ENCODE measurements around the gene HIF3A. TPM values are rescaled to one million over a fixed set of nuclear protein-coding genes. Genes with fewer than 3 reads are reported as not detected.

The HIF3A gene
- polyA plus RNA-seq, 2 of the 4 experiments (the other 2 are of a cell fraction) = not detected

GRCh38 chr19:46372901-46373490 lies 76.2 kb downstream of the HIF3A start:
- ChIA-PET POLR2A (interaction anchor here (0.8 to 1.6 kb wide), 5 partner anchors 13 to 92 kb away, joined by 3 to 9 read pairs (median 6); partner anchors contain the start of gene PPP5C), CTCF (interaction anchor here (0.7 to 30.8 kb wide), 26 partner anchors 8 to 295 kb away, joined by 3 to 501 read pairs (median 6); partner anchors contain the start of gene PPP5C)
- no peaks in the 10 kb centered on the region for H3K9me3 ChIP-seq
- peaks cover 44% of the 10 kb centered on the region for H3K4me1 ChIP-seq
- peak overlapping the region; percentile 90 to 94 for H3K27ac ChIP-seq
- H3K4me3 ChIP-seq = peak overlapping the region; percentile 10; the same call in 2 of the 3 replicates
- FAIRE-seq (peak; percentile 56), ATAC-seq (peak; percentile 49 to 68), DNase-seq (ENCODE audit: low read depth in 1 of 2, low spot score in 1 of 2) (peak; percentile 84 to 86)
- TF ChIP-seq CBX2 (IDR thresholded peaks at IDR 0.05; ENCODE audit: borderline replicate concordance, low read depth) = no peak
- TF ChIP-seq, protein P1, sequence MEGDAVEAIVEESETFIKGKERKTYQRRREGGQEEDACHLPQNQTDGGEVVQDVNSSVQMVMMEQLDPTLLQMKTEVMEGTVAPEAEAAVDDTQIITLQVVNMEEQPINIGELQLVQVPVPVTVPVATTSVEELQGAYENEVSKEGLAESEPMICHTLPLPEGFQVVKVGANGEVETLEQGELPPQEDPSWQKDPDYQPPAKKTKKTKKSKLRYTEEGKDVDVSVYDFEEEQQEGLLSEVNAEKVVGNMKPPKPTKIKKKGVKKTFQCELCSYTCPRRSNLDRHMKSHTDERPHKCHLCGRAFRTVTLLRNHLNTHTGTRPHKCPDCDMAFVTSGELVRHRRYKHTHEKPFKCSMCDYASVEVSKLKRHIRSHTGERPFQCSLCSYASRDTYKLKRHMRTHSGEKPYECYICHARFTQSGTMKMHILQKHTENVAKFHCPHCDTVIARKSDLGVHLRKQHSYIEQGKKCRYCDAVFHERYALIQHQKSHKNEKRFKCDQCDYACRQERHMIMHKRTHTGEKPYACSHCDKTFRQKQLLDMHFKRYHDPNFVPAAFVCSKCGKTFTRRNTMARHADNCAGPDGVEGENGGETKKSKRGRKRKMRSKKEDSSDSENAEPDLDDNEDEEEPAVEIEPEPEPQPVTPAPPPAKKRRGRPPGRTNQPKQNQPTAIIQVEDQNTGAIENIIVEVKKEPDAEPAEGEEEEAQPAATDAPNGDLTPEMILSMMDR (IDR thresholded peaks at IDR 0.05) = peak; percentile 54
- no peak for TF ChIP-seq TP53 (CRISPR knock-in tag; IDR thresholded peaks at IDR 0.05)
- no peak for TF ChIP-seq RCOR1 (IDR thresholded peaks at IDR 0.05; ENCODE audit: low read depth, low read length)
- TF ChIP-seq CEBPB (IDR thresholded peaks at IDR 0.05) = no peak
- TF ChIP-seq POLR2A (IDR thresholded peaks at IDR 0.05; ENCODE audit: low read length) = 0 out of 2 replicates have a peak, but pooled peaks have one; percentile 13
- no peak for TF ChIP-seq NPAS2 (CRISPR knock-in tag; IDR thresholded peaks at IDR 0.05; ENCODE audit: borderline replicate concordance)
- TF ChIP-seq SREBF2 (IDR thresholded peaks at IDR 0.05) = no peak
- peak in 1 of 2 experiments; percentile 28; a peak in 2 of 5 replicates for TF ChIP-seq RAD21 (conservative IDR thresholded peaks at IDR 0.05 in 1 of 2, IDR thresholded peaks at IDR 0.05 in 1 of 2)
- no peak for TF ChIP-seq ESRRA (IDR thresholded peaks at IDR 0.05; ENCODE audit: borderline replicate concordance, low read length)
- TF ChIP-seq JUNB (IDR thresholded peaks at IDR 0.05) = no peak
- no peak for TF ChIP-seq HDAC2 (IDR thresholded peaks at IDR 0.05)
- peak; percentile 61; the same call in 1 of the 2 replicates for TF ChIP-seq EHF (CRISPR knock-in tag; IDR thresholded peaks at IDR 0.05)
- no peak for TF ChIP-seq USF2 (IDR thresholded peaks at IDR 0.05)
- TF ChIP-seq EP300 (IDR thresholded peaks at IDR 0.05) = no peak
- no peak for TF ChIP-seq BCL3 (IDR thresholded peaks at IDR 0.05)
- TF ChIP-seq TFCP2L1 (CRISPR knock-in tag; IDR thresholded peaks at IDR 0.05) = 0 out of 2 replicates have a peak, but pooled peaks have one; percentile 41
- TF ChIP-seq, protein P2, sequence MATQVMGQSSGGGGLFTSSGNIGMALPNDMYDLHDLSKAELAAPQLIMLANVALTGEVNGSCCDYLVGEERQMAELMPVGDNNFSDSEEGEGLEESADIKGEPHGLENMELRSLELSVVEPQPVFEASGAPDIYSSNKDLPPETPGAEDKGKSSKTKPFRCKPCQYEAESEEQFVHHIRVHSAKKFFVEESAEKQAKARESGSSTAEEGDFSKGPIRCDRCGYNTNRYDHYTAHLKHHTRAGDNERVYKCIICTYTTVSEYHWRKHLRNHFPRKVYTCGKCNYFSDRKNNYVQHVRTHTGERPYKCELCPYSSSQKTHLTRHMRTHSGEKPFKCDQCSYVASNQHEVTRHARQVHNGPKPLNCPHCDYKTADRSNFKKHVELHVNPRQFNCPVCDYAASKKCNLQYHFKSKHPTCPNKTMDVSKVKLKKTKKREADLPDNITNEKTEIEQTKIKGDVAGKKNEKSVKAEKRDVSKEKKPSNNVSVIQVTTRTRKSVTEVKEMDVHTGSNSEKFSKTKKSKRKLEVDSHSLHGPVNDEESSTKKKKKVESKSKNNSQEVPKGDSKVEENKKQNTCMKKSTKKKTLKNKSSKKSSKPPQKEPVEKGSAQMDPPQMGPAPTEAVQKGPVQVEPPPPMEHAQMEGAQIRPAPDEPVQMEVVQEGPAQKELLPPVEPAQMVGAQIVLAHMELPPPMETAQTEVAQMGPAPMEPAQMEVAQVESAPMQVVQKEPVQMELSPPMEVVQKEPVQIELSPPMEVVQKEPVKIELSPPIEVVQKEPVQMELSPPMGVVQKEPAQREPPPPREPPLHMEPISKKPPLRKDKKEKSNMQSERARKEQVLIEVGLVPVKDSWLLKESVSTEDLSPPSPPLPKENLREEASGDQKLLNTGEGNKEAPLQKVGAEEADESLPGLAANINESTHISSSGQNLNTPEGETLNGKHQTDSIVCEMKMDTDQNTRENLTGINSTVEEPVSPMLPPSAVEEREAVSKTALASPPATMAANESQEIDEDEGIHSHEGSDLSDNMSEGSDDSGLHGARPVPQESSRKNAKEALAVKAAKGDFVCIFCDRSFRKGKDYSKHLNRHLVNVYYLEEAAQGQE (IDR thresholded peaks at IDR 0.05) = no peak
- TF ChIP-seq ZC3H11A (IDR thresholded peaks at IDR 0.05) = no peak
- TF ChIP-seq HOXB13 (CRISPR knock-in tag; IDR thresholded peaks at IDR 0.05; ENCODE audit: low read depth) = 0 out of 2 replicates have a peak, but pooled peaks have one; percentile 52
- TF ChIP-seq, protein P3, sequence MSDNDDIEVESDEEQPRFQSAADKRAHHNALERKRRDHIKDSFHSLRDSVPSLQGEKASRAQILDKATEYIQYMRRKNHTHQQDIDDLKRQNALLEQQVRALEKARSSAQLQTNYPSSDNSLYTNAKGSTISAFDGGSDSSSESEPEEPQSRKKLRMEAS (IDR thresholded peaks at IDR 0.05) = peak; percentile 32; the same call in 1 of the 2 replicates
- TF ChIP-seq NFE2L2 (conservative IDR thresholded peaks at IDR 0.05; ENCODE audit: low read length) = 0 out of 2 replicates have a peak, but pooled peaks have one; percentile 17
- TF ChIP-seq ZFP36 (IDR thresholded peaks at IDR 0.05; ENCODE audit: borderline replicate concordance, partially characterized antibody) = no peak
- TF ChIP-seq, protein P4, sequence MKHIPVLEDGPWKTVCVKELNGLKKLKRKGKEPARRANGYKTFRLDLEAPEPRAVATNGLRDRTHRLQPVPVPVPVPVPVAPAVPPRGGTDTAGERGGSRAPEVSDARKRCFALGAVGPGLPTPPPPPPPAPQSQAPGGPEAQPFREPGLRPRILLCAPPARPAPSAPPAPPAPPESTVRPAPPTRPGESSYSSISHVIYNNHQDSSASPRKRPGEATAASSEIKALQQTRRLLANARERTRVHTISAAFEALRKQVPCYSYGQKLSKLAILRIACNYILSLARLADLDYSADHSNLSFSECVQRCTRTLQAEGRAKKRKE (CRISPR knock-in tag; IDR thresholded peaks at IDR 0.05; ENCODE audit: low read depth) = no peak; the same call in 1 of the 2 replicates
- 9% methylated on average over 11 of the region's 11 CpGs for WGBS (ENCODE audit: missing lambda C conversion rate)
- peak overlapping the region; percentile 96 for H3K4me2 ChIP-seq

Data from A549 (cell line).